ENCODE results near the gene TCF25. TPM values are rescaled to one million over a fixed set of nuclear protein-coding genes. Genes with fewer than 3 reads are reported as not detected.
"Not testable (repeated sequence)": the region's sequence is repeated elsewhere in the genome, so short reads cannot be mapped to it uniquely, and the experiment has no call there.

Gene TCF25
- total RNA-seq, 1 experiment from 2014 or later: 63.6 TPM

- no peak for DNase-seq (ENCODE audit: low read depth)
Observed at GRCh38 chr16:89903908-89904515, 30.6 kb downstream of the TCF25 start.

- DNase-seq (ENCODE audit: low read depth): no peak
Observed at GRCh38 chr16:89904606-89905510, 31.5 kb downstream of the TCF25 start.

GRCh38 chr16:89905511-89906139 lies 32.2 kb downstream of the TCF25 start:
- no peak for DNase-seq (ENCODE audit: low read depth)

GRCh38 chr16:89906140-89907025 lies 33.0 kb downstream of the TCF25 start:
- DNase-seq (ENCODE audit: low read depth): no peak

GRCh38 chr16:89907055-89907814 lies 33.8 kb downstream of the TCF25 start:
- no peak for DNase-seq (ENCODE audit: low read depth)

GRCh38 chr16:89908236-89908635 lies 34.8 kb downstream of the TCF25 start:
- DNase-seq (ENCODE audit: low read depth): no peak

- DNase-seq (ENCODE audit: low read depth): peak; percentile 73
Observed at GRCh38 chr16:89909777-89910716, 36.7 kb downstream of the TCF25 start.

GRCh38 chr16:89910717-89911354 lies 37.4 kb downstream of the TCF25 start:
- DNase-seq (ENCODE audit: low read depth): no peak

GRCh38 chr16:89911375-89911774 lies 38.0 kb downstream of the TCF25 start:
- no peak for DNase-seq (ENCODE audit: low read depth)

- DNase-seq (ENCODE audit: low read depth): no peak
Observed at GRCh38 chr16:89912143-89912542, 38.8 kb downstream of the TCF25 start.

- DNase-seq (ENCODE audit: low read depth): no peak
Observed at GRCh38 chr16:89912627-89913026, 39.2 kb downstream of the TCF25 start.

GRCh38 chr16:89913408-89914387 lies 40.3 kb downstream of the TCF25 start:
- DNase-seq (ENCODE audit: low read depth): no peak

- DNase-seq (ENCODE audit: low read depth): not testable (repeated sequence)
Observed at GRCh38 chr16:89914642-89915285, 41.4 kb downstream of the TCF25 start.

GRCh38 chr16:89915303-89916232 lies 42.2 kb downstream of the TCF25 start:
- DNase-seq (ENCODE audit: low read depth): no peak

- peak; percentile 95 for DNase-seq (ENCODE audit: low read depth)
Observed at GRCh38 chr16:89917773-89918452, 44.5 kb downstream of the TCF25 start.
